MM.1S (cell line): ENCODE measurements around the gene FGFR2.

ENCODE experiments used
- DNase-seq: peaks from one replicate; pipeline ENCODE4 v3.0.0-alpha.2; 2015
- H2AFZ ChIP-seq: fragments of 300-600 bp; sonication (generic); 2 replicates; pipeline ENCODE4 v1.6.0; 2016; ENCODE audit warnings: antibody characterized with exemption, low read length
- H3F3A ChIP-seq: fragments of 300-600 bp; sonication (generic); 2 replicates; pipeline ENCODE4 v1.6.1; 2016; ENCODE audit warnings: mild to moderate bottlenecking, antibody characterized with exemption, low read length, moderate library complexity, mixed read lengths; ENCODE audit not compliant: insufficient read depth
- H3K27ac ChIP-seq: fragments of 300-600 bp; sonication (generic); 2 replicates; pipeline ENCODE4 v1.5.1; 2016; ENCODE audit warnings: mild to moderate bottlenecking, low read length
- H3K27me3 ChIP-seq: fragments of 300-600 bp; sonication (generic); replicated peaks from 2 replicates; pipeline ENCODE4 v1.6.0; 2016; ENCODE audit warnings: low read length; ENCODE audit not compliant: insufficient read depth
- H3K36me3 ChIP-seq: fragments of 300-600 bp; sonication (generic); replicated peaks from 2 replicates; pipeline ENCODE4 v1.6.1; 2016; ENCODE audit warnings: mild to moderate bottlenecking, low read length, mixed read lengths; ENCODE audit not compliant: insufficient read depth
- H3K4me1 ChIP-seq: fragments of 300-600 bp; sonication (generic); 2 replicates; pipeline ENCODE4 v1.6.1; 2016; ENCODE audit warnings: low read length, mixed read lengths
- H3K4me2 ChIP-seq: fragments of 300-600 bp; sonication (generic); 2 replicates; pipeline ENCODE4 v1.6.0; 2016; ENCODE audit warnings: low read depth, low read length
- H3K4me3 ChIP-seq: fragments of 300-600 bp; sonication (generic); 2 replicates; pipeline ENCODE4 v1.5.1; 2016; ENCODE audit warnings: low read length, mixed read lengths
- H3K79me2 ChIP-seq: fragments of 300-600 bp; sonication (generic); 2 replicates; pipeline ENCODE4 v1.6.1; 2016; ENCODE audit warnings: mixed run types, low read length, mixed read lengths
- H3K9ac ChIP-seq: fragments of 300-600 bp; sonication (generic); 2 replicates; pipeline ENCODE4 v1.6.1; 2016; ENCODE audit warnings: low read length, mixed read lengths
- H3K9me2 ChIP-seq: fragments of 300-600 bp; sonication (generic); replicated peaks from 2 replicates; pipeline ENCODE4 v1.6.1; 2016; ENCODE audit warnings: mild to moderate bottlenecking, low read length, mixed read lengths; ENCODE audit not compliant: insufficient read depth
- H3K9me3 ChIP-seq: fragments of 300-600 bp; sonication (generic); replicated peaks from 2 replicates; pipeline ENCODE4 v1.6.1; 2016; ENCODE audit warnings: mild to moderate bottlenecking, low read length, mixed read lengths; ENCODE audit not compliant: insufficient read depth
- H4K20me1 ChIP-seq: fragments of 300-600 bp; sonication (generic); 2 replicates; pipeline ENCODE4 v1.6.1; 2016; ENCODE audit warnings: mild to moderate bottlenecking, low read length, moderate library complexity, mixed read lengths; ENCODE audit not compliant: insufficient read depth
- EZH2 ChIP-seq: fragments of 300-600 bp; sonication (generic); optimal IDR thresholded peaks from 2 replicates; pipeline ENCODE3; 2017; ENCODE audit warnings: low read depth, mild to moderate bottlenecking, antibody characterized with exemption, low read length, mixed read lengths
- EZH2phosphoT487 ChIP-seq: fragments of 300-600 bp; sonication (generic); IDR thresholded peaks from 2 replicates; pipeline ENCODE4 v1.6.1; 2018; ENCODE audit warnings: antibody characterized with exemption, low read length
- TF ChIP-seq, protein P1 (sequence below): fragments of 300-600 bp; sonication (generic); IDR thresholded peaks from 2 replicates; pipeline ENCODE4 v1.5.1; 2016; ENCODE audit warnings: antibody characterized with exemption, low read length, mixed read lengths

Gene FGFR2

DNA sequence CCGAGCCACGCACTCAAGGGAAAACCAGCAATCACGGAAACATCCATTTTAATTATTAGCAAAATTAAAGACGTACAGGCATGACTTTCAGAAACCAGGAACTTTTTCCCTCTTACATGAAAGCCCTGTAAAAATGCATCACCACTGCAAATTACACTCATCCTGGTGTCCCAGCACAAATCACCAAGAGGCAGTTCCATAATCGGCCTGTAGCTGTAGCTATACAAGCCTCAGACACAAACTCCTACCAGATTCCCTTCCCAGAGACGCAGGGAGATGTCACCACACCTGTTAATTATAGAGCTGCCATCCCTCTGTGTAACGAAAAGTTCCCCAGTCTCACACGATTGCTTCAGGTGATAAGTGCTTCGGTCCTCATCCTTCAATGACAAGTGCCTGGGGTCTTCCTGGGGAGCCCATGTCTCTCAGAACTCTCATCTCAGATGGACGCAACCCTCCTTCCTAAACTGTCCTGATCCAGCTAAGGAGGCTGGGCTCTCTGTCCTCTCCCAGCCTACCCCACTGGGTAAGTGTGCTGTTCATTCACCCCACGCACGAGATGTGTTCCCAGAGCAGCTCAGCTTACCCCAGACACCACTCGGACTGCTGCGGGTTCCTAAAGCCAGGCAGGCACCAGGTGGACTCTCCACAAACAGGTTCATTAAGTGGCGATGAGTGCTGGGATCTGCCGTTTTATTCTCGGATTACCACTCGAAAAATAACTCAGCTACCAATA, 5.9 kb downstream of the FGFR2 start:
- Histone ChIP-seq H2AFZ (no peak overlapping the region), H3K4me3 (no peak overlapping the region), H3K4me1 (peaks cover 5% of the 10 kb centered on the region; the same call in 1 of the 2 replicates), H3K27ac (no peak overlapping the region), H3K9me2 (no peaks in the 10 kb centered on the region), H3K36me3 (no peaks in the 10 kb centered on the region), H3K9me3 (no peaks in the 10 kb centered on the region), H3K79me2 (no peaks in the 10 kb centered on the region), H3F3A (no peaks in the 10 kb centered on the region), H4K20me1 (no peaks in the 10 kb centered on the region), H3K9ac (no peak overlapping the region), H3K4me2 (peak overlapping the region; percentile 16; the same call in 1 of the 2 replicates), H3K27me3 (no peaks in the 10 kb centered on the region)
- DNase-seq = no peak
- TF ChIP-seq, protein P1, sequence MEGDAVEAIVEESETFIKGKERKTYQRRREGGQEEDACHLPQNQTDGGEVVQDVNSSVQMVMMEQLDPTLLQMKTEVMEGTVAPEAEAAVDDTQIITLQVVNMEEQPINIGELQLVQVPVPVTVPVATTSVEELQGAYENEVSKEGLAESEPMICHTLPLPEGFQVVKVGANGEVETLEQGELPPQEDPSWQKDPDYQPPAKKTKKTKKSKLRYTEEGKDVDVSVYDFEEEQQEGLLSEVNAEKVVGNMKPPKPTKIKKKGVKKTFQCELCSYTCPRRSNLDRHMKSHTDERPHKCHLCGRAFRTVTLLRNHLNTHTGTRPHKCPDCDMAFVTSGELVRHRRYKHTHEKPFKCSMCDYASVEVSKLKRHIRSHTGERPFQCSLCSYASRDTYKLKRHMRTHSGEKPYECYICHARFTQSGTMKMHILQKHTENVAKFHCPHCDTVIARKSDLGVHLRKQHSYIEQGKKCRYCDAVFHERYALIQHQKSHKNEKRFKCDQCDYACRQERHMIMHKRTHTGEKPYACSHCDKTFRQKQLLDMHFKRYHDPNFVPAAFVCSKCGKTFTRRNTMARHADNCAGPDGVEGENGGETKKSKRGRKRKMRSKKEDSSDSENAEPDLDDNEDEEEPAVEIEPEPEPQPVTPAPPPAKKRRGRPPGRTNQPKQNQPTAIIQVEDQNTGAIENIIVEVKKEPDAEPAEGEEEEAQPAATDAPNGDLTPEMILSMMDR = no peak
- TF ChIP-seq EZH2 (no peak), EZH2phosphoT487 (no peak)

GRCh38 chr10:121591186-121591585, 7.1 kb downstream of the FGFR2 start:
- Histone ChIP-seq H4K20me1 (no peaks in the 10 kb centered on the region), H3K36me3 (no peaks in the 10 kb centered on the region), H3K4me3 (no peak overlapping the region), H3K9me2 (no peaks in the 10 kb centered on the region), H3K9me3 (no peaks in the 10 kb centered on the region), H3K4me1 (peaks cover 5% of the 10 kb centered on the region; the same call in 1 of the 2 replicates), H2AFZ (no peak overlapping the region), H3K27me3 (no peaks in the 10 kb centered on the region), H3K9ac (no peak overlapping the region), H3K27ac (no peak overlapping the region), H3F3A (no peaks in the 10 kb centered on the region), H3K79me2 (no peaks in the 10 kb centered on the region), H3K4me2 (no peak overlapping the region)
- DNase-seq = no peak
- TF ChIP-seq, protein P1 = no peak
- TF ChIP-seq EZH2 = no peak
- no peak for TF ChIP-seq EZH2phosphoT487

- H3K27me3 ChIP-seq = no peaks in the 10 kb centered on the region
- no peaks in the 10 kb centered on the region for H3K9me2 ChIP-seq
- H3K36me3 ChIP-seq = no peaks in the 10 kb centered on the region
- DNase-seq = no peak
- no peak overlapping the region for H2AFZ ChIP-seq
- TF ChIP-seq, protein P1 = no peak
- TF ChIP-seq EZH2 (no peak), EZH2phosphoT487 (no peak)
- no peaks in the 10 kb centered on the region for H3K9me3 ChIP-seq
- H3K4me2 ChIP-seq = no peak overlapping the region
- H3K9ac ChIP-seq = no peak overlapping the region
- no peaks in the 10 kb centered on the region for H3F3A ChIP-seq
- H3K4me1 ChIP-seq = peaks cover 5% of the 10 kb centered on the region; the same call in 1 of the 2 replicates
- H3K79me2 ChIP-seq = no peaks in the 10 kb centered on the region
- no peaks in the 10 kb centered on the region for H4K20me1 ChIP-seq
- no peak overlapping the region for H3K4me3 ChIP-seq
- H3K27ac ChIP-seq = no peak overlapping the region
These were observed 7.5 kb downstream of the FGFR2 start for GRCh38 chr10:121590772-121591171.
